Adipose tissue (tissue), 3 donors: ENCODE data around the gene DNAJB4. TPM values are rescaled to one million over a fixed set of nuclear protein-coding genes. Genes with fewer than 3 reads are reported as not detected.
"Not testable (repeated sequence)": the region's sequence is repeated elsewhere in the genome, so short reads cannot be mapped to it uniquely, and the experiment has no call there.

Source experiments
- H3K27ac ChIP-seq: one replicate; pipeline ENCODE4 v1.5.1; 2013; ENCODE audit warnings: low read depth, low read length
- WGBS, 3 donors: extraction: QIAGEN DNeasy Blood & Tissue Kit; methylation state at CpG; one replicate each; pipeline ENCODE4 v1.1.7; 2013; 5-methylcytosine and 5-hydroxymethylcytosine counted together
- polyA plus RNA-seq, 3 donors: library from polyadenylated mRNA; stranded (reverse); fragments of 200-250 nt; gene quantifications; one replicate each; pipeline ENCODE4 v1.2.3, GENCODE V29; 2013
- donor health status: healthy with polysubstance abuse.
- donor health status: Bipolar disorder and iron deficiency.
- donor health status: healthy.

DNAJB4 gene
- 10 to 100 TPM; 10.9 to 28.8 (median 26.0) TPM for polyA plus RNA-seq

- no peak within 1 kb of the TSS for H3K27ac ChIP-seq
- 0 to 2% (median 1%) methylated on average over 12 of the region's 12 CpGs for WGBS, 3 donors
Observed at GRCh38 chr1:78004719-78005447, at the start of gene DNAJB4. DNAJB4 (plus strand) TSS chr1:78004939; CDS start chr1:78005111, 172 bp downstream.

DNA sequence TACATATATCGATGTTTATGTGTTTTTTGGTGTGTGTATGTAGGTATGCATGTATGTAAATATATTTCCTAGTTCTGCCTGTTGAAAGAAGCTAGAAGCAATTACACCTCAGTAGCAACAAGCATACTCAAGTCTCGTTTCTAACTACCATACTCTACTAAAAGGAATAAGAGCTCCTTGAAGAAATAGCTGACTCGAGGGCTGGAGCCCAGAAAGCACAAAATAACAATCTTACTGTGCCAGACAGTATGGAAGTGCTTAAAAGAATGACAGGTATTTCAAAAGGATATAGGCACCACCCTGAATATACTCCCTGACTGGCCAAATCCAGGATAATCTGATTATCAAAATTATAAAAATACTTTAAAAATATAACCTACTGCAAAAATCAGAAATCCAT lies 49.0 kb upstream of the DNAJB4 start:
- no peak overlapping the region for H3K27ac ChIP-seq
- WGBS, 3 donors, result 88 to 92% (median 91%) methylated on average over 3 of the region's 3 CpGs

- H3K27ac ChIP-seq, result no peak overlapping the region
- WGBS, 3 donors, result 43 to 95% (median 93%) methylated on average over 3 of the region's 3 CpGs
Observed at GRCh38 chr1:77956464-77956863, 48.3 kb upstream of the DNAJB4 start.

DNA sequence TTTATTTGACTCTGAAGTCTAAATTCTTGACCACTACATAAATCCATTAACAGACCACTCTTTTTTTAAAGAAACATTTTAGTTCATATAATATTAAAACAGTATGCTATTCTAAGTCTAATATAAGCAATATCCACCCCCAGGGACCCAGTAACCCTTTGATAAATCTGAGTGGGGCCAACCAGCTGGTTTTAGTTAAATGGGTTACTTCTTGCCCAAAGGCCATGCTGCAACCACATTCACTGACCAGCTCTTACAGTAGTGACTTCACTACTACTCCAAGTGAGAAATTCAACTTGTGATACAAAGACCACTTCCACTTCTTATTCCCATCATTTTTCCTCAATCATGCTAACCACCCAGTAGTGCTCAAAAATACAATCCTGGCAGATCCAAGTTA lies 46.3 kb upstream of the DNAJB4 start:
- H3K27ac ChIP-seq, result no peak overlapping the region

- no peak overlapping the region for H3K27ac ChIP-seq
- 89 to 97% (median 92%) methylated on average over 2 of the region's 2 CpGs for WGBS, 3 donors
Observed at GRCh38 chr1:77958850-77959249, 45.9 kb upstream of the DNAJB4 start.

- no peak overlapping the region for H3K27ac ChIP-seq
- 50 to 91% (median 84%) methylated on average over 2 of the region's 2 CpGs for WGBS, 3 donors
Observed at GRCh38 chr1:77961392-77961791, 43.3 kb upstream of the DNAJB4 start.

DNA sequence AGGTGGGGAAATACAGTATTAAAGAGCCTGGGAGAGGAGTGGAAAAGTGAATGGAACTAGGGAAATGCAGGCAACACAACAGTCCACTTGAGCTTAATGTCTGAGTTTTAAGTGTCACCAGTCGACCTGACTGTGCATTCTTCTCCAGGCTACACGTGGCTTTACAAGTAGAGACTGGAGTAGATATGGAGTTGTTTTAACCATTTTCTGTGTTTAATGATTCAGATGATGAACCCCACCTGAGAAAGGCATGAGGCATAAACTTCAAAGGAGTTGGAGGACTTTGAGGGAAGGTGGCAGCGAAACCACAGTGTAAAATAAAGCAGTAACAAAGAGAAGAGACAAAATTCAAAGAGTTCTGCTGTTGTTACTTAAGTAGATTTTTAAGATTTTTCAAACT lies 38.4 kb upstream of the DNAJB4 start:
- no peak overlapping the region for H3K27ac ChIP-seq
- WGBS, 3 donors, result 77 to 95% (median 88%) methylated on average over 3 of the region's 3 CpGs

GRCh38 chr1:77970192-77970591 lies 34.5 kb upstream of the DNAJB4 start:
- H3K27ac ChIP-seq, result no peak overlapping the region
- WGBS, 3 donors, result 49 to 75% (median 73%) methylated on average over 1 of the region's 1 CpG

DNA sequence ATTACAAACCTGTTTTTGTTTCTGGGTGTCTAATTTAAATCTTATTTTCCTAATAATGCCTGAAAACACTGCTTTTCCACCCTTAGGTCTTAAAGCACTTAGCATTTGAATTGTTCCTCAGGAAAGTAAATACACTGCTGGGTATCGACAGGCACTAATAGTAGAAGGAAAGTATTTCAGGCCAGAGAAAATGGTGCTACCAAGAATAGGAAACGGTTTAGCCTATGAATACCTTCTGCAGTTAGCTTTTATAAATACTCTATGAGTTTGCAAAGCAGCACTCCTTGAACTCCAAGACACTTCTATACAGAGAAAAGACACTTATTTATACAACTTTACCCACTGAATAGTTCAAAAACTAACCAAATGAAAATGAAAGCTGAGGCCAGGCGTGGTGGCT lies 32.7 kb upstream of the DNAJB4 start:
- no peak overlapping the region for H3K27ac ChIP-seq
- WGBS, 3 donors, result 66 to 94% (median 84%) methylated on average over 3 of the region's 3 CpGs

GRCh38 chr1:77975386-77975785 lies 29.4 kb upstream of the DNAJB4 start:
- whole genome bisulfite sequencing, 3 donors, result 10 to 36% (median 35%) methylated on average over 4 of the region's 4 CpGs
- H3K27ac ChIP-seq, result no peak overlapping the region

DNA sequence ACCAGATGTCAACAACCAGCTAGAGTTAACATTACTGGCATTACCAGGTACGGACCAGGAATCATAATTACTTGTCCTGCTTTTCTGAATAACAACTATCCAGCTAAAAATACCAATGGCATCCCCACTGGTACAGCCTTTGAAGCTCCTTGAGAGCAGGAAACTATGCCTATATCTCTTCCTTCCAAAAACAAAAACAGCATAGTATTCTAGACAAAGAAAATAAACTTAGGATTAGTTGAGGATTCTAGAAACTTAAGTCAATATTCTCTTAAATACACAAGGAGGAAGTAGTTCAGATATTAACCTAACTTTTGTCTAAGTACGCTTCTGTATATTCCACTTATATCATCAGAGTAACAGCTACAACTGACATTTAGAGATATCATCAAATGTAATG lies 28.8 kb upstream of the DNAJB4 start:
- H3K27ac ChIP-seq, result no peak overlapping the region
- WGBS, 3 donors, result 11 to 46% (median 28%) methylated on average over 2 of the region's 2 CpGs

DNA sequence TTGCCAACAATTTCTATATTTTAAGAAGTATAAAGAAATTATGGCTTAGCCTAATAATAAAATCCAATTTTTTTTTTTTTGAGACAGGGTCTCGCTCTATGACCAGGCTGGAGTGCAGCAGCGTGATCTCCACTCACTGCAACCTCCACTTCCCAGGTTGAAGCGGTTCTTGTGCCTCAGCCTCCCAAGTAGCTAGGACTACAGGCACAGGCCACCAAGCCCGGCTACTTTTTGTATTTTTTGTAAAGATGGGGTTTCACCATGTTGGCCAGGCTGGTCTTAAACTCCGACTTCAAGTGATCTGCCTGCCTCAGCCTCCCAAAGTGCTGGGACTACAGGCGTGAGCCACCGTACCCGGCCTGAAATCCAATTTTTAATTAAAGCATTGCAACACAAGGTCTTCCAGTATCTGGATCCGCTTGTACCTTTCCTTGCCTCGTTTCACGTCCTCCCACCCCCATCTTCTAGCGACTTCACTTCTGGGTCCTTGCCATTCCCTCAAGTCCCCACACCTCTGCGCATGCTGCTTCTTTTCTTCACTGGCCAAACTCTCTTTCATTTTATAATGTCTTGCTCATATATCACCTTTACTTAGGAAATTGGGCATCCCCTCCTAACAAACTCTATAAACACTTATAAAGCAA lies 28.2 kb upstream of the DNAJB4 start:
- no peak overlapping the region for H3K27ac ChIP-seq
- 29 to 76% (median 71%) methylated on average over 13 of the region's 13 CpGs for WGBS, 3 donors

DNA sequence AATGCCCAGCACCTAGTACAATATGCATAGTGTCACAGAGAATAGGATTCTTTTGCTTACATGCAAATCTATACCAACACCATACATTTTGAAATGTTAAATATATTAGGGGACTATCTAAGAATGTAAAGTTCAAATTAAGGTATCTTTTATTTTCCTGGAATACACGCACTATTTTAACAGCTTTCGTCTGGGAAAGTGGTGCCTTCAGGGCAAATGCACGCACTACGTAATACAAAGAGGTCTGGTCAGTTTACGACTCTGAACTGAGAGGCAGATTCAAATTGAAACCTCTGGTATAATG lies 26.8 kb upstream of the DNAJB4 start:
- H3K27ac ChIP-seq, result no peak overlapping the region
- WGBS, 3 donors, result 0 to 1% (median 0%) methylated on average over 5 of the region's 5 CpGs

- WGBS, 3 donors, result 0% methylated on average over 34 of the region's 34 CpGs
- peak overlapping the region; percentile 96 for H3K27ac ChIP-seq
Observed at GRCh38 chr1:77978293-77978968, 26.3 kb upstream of the DNAJB4 start.

DNA sequence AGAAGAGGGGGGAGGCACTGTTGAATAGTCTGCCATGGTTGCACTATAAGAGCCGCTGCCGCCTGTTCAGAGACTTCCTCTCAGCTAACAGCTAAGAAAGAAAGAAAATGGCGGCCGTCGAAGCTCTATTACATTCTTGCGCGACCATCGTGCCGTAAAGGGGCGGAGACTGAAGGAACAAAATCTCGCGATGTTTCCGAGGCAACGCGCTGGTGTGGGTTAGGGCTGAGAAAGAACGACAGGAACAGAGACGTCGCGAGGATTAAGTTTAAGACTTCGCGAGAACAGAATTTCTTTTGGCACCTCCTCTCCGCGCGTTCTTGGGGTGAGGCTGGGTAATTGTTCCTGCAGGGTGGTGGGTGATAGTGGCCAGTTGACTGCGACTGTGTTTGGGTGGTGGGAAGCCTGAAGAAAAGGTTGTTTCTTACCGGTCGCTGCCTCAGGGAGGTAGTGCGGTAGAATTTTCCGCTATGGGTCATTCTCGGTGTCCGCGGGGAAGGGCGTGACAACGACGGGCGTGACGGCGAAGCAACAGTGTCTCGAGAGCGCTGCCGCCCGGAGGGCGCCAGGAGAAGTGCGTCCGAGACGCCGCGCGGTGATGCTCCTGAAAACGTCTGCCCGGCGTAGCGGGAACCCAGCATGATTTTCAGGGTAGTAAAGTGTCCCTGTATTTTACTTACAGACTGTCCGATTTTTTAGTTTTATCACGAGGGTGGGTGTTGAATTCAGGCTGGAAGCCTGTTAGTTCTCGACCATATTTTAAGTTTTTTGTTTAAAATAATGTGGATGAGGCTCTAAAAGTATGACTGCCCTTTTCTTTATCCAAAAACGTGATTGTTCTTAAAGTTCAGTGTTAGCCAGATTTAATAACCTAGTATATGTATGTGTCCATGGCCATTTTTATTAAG lies 25.5 kb upstream of the DNAJB4 start, which contains the start of gene FUBP1:
Gene FUBP1 (minus strand): TSS at position 104 of the 908 bp plus-strand sequence. CDS start 68 bp downstream, at position 36.
- H3K27ac ChIP-seq, result peak within 1 kb of the TSS; percentile 96
- WGBS, 3 donors, result 0% methylated on average over 57 of the region's 57 CpGs

DNA sequence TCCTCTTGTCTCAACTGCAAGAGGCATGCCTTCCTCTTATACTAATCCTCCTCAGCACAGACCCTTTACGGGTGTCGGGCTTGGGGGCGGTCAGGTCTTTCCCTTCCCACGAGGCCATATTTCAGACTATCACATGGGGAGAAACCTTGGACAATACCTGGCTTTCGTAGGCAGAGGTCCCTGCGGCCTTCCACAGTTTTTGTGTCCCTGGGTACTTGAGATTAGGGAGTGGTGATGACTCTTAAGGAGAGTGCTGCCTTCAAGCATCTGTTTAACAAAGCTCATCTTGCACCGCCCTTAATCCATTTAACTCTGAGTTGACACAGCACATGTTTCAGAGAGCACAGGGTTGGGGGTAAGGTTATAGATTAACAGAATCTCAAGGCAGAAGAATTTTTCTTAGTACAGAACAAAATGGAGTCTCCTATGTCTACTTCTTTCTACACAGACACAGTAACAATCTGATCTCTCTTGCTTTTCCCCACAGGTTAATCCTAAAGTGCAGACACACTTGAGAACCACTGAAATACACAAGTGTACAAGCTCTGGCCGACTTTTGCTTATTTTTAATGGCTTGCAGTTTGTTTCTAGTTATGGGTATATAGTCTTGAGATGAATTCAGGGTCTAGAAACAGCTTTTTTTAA lies 21.3 kb upstream of the DNAJB4 start:
- WGBS, 3 donors, result 47 to 93% (median 89%) methylated on average over 8 of the region's 8 CpGs
- H3K27ac ChIP-seq, result not testable (repeated sequence)

DNA sequence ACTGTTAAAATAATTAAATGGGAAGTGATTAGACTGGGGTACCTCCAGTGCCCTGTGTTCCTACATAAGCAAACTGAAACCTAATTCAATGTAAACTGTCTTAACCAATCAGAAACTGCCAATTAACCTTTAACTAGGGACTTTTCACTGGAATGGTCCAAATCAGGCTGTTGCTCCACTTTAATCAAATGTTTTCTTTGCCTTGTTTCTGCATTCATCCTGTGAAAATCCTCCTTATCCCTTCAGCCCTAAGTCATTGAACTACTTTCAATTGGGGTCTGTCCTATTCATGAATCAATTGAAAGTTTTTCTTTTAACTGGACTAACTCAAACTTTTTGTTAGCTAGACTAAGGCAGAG lies 20.8 kb upstream of the DNAJB4 start:
- H3K27ac ChIP-seq, result no peak overlapping the region

DNA sequence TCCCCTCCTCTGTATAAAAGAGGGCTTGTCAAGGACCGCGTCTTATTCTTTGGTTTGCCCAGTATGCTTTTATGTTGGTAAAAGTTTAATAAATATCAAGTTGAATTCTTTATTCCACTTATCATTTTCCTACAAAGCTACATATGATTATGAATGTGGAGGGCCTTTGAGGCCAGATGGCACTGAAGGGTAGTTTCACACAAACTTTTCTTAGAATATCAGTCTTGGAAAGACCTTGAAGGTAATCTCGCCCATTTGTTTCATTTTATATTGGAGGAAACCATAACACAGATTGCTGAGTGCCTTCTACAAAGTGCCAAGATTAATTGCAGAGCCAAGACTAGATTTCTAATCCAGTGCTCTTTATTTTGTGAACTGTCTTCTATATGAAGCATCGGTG lies 20.1 kb upstream of the DNAJB4 start:
- H3K27ac ChIP-seq, result no peak overlapping the region
- 41 to 97% (median 95%) methylated on average over 4 of the region's 4 CpGs for WGBS, 3 donors
